Neural progenitor cell (in vitro differentiated cells): ENCODE results near the gene ATM.

Experiments
- CTCF ChIP-seq: fragments of 200-600 bp; sonication (generic); IDR thresholded peaks from 2 replicates; pipeline ENCODE4 v1.5.1; 2017; ENCODE audit warnings: antibody characterized with exemption, mild to moderate bottlenecking
- EZH2 ChIP-seq: fragments of 200-600 bp; sonication (generic); IDR thresholded peaks from 2 replicates; pipeline ENCODE4 v1.6.1; 2017; ENCODE audit warnings: antibody characterized with exemption, mild to moderate bottlenecking, moderate library complexity
- EZH2phosphoT487 ChIP-seq: fragments of 200-600 bp; sonication (generic); IDR thresholded peaks from 2 replicates; pipeline ENCODE4 v1.6.1; 2017; ENCODE audit warnings: antibody characterized with exemption

- no peak for TF ChIP-seq EZH2
- TF ChIP-seq CTCF, result no peak
- TF ChIP-seq EZH2phosphoT487, result no peak
Observed at GRCh38 chr11:108246885-108247284, 24.0 kb downstream of the ATM start.
